Right ventricle myocardium superior (tissue), 1 donor: ENCODE data around the gene IMP4. TPM values are rescaled to one million over a fixed set of nuclear protein-coding genes. Genes with fewer than 3 reads are reported as not detected.
A peak's percentile ranks its signal among the peaks of the same experiment; 100 is the strongest.

ENCODE experiments used
- ATAC-seq: fragments of 200-7000 bp; cut with Tn5 transposase; one replicate; pipeline ENCODE4 v1.9.1; 2020; ENCODE audit warnings: mild to moderate bottlenecking; ENCODE audit not compliant: poor library complexity
- DNase-seq: peaks from one replicate; pipeline ENCODE4 v3.0.0-alpha.2; 2020
- intact Hi-C: fragments of 100-400 bp; cut with DNase I; formaldehyde crosslinking; loops from one replicate; pipeline ENCODE4 v1.11.2; 2022
- total RNA-seq: library from RNA; stranded (reverse); fragmentation: NEBNext Ultra II Directional; extraction: Animal tissue kit (Norgen Biotek cat#: 25700); gene quantifications from one replicate; pipeline ENCODE4 v1.2.1, GENCODE V29; 2021
- donor health status: DM: no; HTN: yes; CAD: no; lungs with severe emphysema.

IMP4 gene
- total RNA-seq, 1 donor from 2014 or later = 60.2 TPM

- ATAC-seq = peak; percentile 97
- intact Hi-C loops = no loop called here
- DNase-seq = peak; percentile 96
These were observed 29.5 kb downstream of the IMP4 start for GRCh38 chr2:130372055-130372832.

DNA sequence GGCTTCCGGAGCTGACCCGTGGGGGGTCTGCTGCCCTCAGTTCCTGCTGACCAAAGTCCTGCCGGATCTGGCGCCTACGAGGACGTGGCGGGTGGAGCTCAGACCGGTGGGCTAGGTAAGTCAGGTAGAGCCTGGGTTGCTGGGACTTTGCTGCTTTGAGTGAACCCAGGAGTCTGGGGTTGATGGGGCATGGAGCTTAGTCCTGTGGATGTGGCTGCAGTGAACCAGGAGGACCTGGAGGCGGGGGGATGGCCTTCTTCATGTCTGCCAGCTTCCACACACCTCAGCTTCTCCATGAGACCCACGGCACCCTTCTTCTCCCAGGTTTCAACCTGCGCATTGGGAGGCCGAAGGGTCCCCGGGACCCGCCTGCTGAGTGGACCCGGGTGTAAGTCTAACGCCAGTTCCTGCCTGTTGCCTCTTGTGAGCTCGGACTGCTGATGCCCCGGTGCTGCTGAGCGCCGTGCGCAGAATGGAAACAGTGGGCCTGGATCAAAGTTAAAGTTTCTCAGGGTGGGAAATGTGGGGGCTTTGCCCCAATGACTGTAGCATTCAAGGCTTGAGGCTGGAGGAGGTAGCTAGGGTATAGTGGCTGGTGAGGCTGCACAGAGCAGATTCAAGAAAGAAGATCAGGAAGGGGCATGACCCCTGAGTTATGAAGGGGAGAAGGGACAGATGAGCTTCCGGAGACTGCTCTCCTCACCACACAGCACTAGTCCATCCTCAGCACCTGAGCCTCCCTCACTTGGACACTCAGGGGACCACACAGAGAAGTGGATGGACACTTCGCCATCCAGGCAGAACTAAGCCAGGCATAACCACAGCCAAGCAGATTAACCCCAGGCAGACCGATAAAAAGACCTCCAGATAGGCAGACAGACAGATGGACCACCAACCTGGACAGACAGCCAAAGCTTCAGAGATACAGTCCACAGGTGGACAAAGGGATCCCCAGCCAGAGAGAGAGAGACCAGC lies 30.4 kb downstream of the IMP4 start:
- ATAC-seq (no peak), DNase-seq (no peak)
- intact Hi-C loops = no loop called here

- intact Hi-C loops = no loop called here
- no peak for ATAC-seq
- no peak for DNase-seq
These were observed 31.2 kb downstream of the IMP4 start for GRCh38 chr2:130373808-130374365.

- ATAC-seq (no peak), DNase-seq (no peak)
- intact Hi-C loops = no loop called here
These were observed 32.0 kb downstream of the IMP4 start for GRCh38 chr2:130374587-130375290.

DNA sequence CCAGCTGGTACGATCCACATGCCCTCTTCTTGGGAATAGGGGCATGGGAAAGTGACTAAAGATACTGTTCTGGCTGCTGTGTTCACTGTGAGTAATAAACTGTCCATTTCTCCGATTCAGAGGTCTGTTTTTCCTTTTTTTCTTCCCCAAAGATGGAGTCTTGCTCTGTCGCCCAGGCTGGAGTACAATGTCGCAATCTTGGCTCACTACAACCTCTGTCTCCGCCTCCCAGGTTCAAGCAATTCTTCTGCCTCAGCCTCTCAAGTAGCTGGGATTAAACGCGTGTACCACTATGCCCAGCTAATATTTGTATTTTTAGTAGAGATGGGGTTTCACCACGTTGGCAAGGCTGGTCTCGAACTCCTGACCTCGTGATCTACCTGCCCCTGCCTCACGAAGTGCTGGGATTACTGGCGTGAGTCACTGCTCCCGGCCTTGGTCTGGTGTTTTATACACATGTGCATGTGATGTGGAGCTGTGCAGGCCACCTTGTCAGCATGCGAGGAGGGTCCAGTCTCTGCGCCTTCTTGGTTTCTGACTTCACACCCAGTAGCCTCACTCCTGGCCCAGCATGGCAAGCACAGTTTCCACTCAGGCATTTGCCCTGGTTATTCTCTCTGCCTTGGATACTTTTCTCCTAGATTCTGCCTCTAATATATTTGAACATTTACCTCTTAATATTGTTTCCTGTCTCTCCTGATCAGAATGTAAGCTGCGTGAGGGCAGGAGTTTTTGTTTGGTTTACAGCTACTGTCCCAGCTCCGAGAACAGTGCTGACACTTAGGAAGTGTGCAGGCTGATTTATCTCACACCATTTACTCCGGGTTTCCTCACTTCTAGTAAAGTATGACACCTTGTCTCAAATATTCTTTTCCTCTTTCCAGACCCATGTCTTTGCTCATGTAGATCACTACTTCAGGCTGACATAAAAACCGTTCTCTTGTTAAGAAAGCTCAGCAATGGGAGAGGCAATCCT lies 32.9 kb downstream of the IMP4 start:
- intact Hi-C loops = no loop called here
- ATAC-seq (no peak), DNase-seq (no peak)

DNA sequence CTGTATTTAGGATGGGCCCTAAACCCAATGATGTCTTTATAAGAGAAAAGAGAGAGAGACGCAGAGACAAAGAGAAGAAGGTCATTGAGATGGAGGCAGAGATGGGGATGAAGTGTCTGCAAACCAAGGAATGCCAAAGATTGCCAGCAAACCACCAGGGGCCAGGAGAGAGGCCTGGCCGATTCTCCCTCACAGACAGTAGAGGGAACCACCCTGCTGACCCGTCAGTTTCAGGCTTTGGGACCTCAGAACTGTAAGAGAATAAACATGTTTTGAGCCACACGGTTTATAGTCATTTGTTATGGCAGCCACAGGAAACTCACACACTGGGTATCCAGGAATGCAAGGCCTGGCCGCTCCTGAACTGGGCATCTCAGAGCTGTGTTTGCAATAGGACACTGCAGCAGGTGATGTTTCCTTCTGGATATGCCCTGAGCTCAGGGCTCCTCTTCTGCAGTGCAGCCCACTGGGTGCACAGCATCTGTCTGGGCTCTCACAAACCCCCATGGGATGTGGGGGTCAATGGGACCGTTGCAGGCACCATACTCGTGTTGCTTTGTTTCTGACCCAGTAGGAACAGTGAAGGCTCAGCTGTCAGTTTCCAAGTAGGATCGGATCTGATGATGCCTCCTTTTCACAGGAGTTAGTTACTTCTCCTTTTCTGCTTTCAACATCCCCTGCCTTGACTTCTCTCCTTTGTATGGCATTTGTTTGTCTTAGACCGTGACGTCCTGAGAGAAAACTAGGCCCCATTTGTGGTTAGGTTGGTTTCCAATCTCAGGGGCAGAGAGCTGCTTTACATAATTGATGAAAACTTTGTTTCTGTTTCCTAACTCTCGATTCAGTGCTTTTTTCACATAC lies 34.0 kb downstream of the IMP4 start:
- ATAC-seq (no peak), DNase-seq (no peak)
- intact Hi-C loops = no loop called here

GRCh38 chr2:130377491-130377890 lies 34.8 kb downstream of the IMP4 start:
- no peak for DNase-seq
- no peak for ATAC-seq
- intact Hi-C loops = no loop called here

- ATAC-seq (no peak), DNase-seq (no peak)
- intact Hi-C loops = no loop called here
These were observed 35.7 kb downstream of the IMP4 start for GRCh38 chr2:130378206-130378897.

DNA sequence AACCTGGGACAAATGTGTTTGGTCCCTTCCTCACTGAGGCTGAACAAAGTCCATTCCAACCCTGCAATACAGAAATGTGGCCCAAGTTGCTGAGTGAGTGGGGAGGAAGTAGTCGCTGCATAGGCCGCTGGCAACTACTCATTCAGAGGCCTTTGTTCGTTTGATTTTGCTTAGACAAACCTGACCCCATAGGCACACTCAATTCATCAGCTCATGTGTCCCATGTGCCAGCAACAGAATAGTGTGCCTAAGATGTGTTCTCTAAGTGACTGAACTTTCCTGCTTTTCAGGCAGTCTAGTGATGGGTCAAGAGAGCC lies 36.2 kb downstream of the IMP4 start:
- ATAC-seq (no peak), DNase-seq (no peak)
- intact Hi-C loops = no loop called here

GRCh38 chr2:130380096-130380934 lies 37.6 kb downstream of the IMP4 start:
- ATAC-seq (no peak), DNase-seq (no peak)
- intact Hi-C loops = no loop called here

DNA sequence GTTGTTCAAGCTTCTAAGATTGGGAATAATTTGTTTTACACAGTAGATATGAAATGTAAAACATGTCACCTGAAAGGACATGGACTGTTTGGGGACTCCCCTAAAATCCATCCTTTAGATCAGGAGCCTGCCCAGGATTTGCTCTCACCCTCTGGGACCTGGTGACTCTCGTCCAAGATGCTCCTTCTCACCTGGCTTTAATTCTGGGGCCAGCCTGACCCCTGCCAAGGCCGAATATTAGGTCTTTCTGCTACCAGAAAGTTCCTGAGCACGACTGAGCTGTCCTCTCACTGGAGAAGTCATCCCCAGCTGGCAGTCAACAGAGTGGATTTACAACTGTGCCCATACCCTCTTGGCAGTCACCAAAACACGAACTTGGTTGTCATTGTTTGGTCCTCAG lies 38.4 kb downstream of the IMP4 start:
- no peak for DNase-seq
- intact Hi-C loops = no loop called here
- ATAC-seq = no peak

GRCh38 chr2:130381619-130382018 lies 38.9 kb downstream of the IMP4 start:
- ATAC-seq = no peak
- intact Hi-C loops = no loop called here
- DNase-seq = no peak

DNA sequence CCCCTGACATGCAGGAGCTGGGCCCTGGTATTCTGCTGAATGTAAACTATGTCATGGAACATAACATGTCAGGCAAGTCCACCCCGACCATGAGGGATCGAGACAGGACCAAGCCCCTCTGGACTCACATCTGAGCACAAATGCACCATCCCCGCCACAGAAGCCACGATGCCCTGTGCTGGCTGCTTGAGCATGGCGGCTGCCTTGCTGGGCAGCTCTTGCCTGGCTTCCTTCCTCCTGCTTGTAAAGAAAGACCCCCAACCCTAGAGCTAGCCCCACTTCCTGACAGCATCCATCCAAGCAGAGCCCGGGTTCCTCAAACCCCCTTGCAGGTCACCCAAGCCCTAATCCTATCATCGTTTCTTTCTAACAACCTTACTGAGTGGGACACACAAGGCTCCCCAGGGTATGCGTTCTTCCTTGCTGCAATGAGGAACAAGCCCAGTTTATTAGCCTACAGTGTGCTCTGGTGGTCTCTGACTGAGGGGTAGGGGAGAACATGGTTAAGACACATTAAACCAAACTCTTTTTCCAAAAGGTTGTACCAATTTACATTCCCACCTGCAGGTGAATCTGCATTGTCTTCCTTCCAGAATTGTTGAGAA lies 39.7 kb downstream of the IMP4 start:
- no peak for ATAC-seq

GRCh38 chr2:130385709-130386108 lies 43.0 kb downstream of the IMP4 start:
- peak; percentile 24 for ATAC-seq
- DNase-seq = peak; percentile 37
- intact Hi-C loops = no loop called here

More for the DNA sequence above, 39.7 kb downstream of the IMP4 start:
- intact Hi-C loops = no loop called here
- DNase-seq = no peak

DNA sequence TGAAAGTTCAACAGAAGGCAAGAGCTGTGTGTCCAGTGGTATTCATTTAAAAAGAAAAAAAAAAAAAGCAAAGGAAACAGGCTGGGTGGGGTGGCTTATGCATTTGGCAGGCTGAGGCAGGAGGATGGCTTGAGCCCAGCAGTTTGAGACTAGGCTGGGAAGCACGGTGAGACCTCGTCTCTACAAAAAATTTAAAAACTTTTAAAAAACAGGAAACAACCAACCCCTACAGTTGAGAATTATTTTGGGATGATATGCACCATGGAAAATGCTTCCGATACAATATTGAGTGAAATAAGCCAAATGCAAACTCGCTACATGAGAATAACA lies 44.3 kb downstream of the IMP4 start:
- DNase-seq (peak; percentile 71), ATAC-seq (peak; percentile 32)

More for the DNA sequence above, 44.3 kb downstream of the IMP4 start:
- intact Hi-C loops = no loop called here
